Fibroblast of lung (primary cell): ENCODE results near the gene MYOM1. TPM values are rescaled to one million over a fixed set of nuclear protein-coding genes. Genes with fewer than 3 reads are reported as not detected.

Experiments used
- DNase-seq, 2 donors: peaks; one replicate each; pipeline versions ENCODE4 v3.0.0 to v3.0.0-alpha.2; 2010; ENCODE audit warnings: low read depth in 2 of 2
- H2AFZ ChIP-seq: 2 replicates; pipeline ENCODE4 v1.5.1; 2012; ENCODE audit warnings: low read length, control low read depth, inconsistent platforms
- H3K27ac ChIP-seq: 2 replicates; pipeline ENCODE4 v1.5.1; 2011; ENCODE audit warnings: low read length, control low read depth; ENCODE audit not compliant: insufficient read depth
- H3K27me3 ChIP-seq: 2 replicates; pipeline ENCODE4 v1.5.1; 2011; ENCODE audit warnings: mild to moderate bottlenecking, low read length; ENCODE audit not compliant: control insufficient read depth, insufficient read depth
- H3K36me3 ChIP-seq: 2 replicates; pipeline ENCODE4 v1.5.1; 2011; ENCODE audit warnings: low read length; ENCODE audit not compliant: control insufficient read depth, insufficient read depth
- H3K4me1 ChIP-seq: 2 replicates; pipeline ENCODE4 v1.5.1; 2011; ENCODE audit warnings: low read length; ENCODE audit not compliant: control insufficient read depth, insufficient read depth; ENCODE audit errors: extremely low read depth
- H3K4me2 ChIP-seq: 2 replicates; pipeline ENCODE4 v1.5.1; 2011; ENCODE audit warnings: low read length, control low read depth; ENCODE audit not compliant: insufficient read depth; ENCODE audit errors: extremely low read depth
- H3K4me3 ChIP-seq, 4 experiments: fragments of 200-600 bp in 1 of 4; sonication (generic) in 1 of 4; replicated peaks in 1 of 4; 2 replicates each; pipeline ENCODE4 v1.5.1; 2011 to 2016; ENCODE audit warnings: low read length in 4 of 4, low read depth in 3 of 4, mild to moderate bottlenecking in 3 of 4, control low read depth in 2 of 4, inconsistent platforms in 1 of 4, mixed read lengths in 1 of 4; ENCODE audit not compliant: insufficient read depth in 1 of 4; ENCODE audit errors: control extremely low read depth in 1 of 4
- H3K79me2 ChIP-seq: 2 replicates; pipeline ENCODE4 v1.5.1; 2012; ENCODE audit warnings: mild to moderate bottlenecking, low read length, inconsistent platforms; ENCODE audit not compliant: control insufficient read depth, insufficient read depth
- H3K9ac ChIP-seq: 2 replicates; pipeline ENCODE4 v1.5.1; 2011; ENCODE audit warnings: mild to moderate bottlenecking, low read length, control low read depth; ENCODE audit not compliant: insufficient read depth
- H3K9me3 ChIP-seq: 2 replicates; pipeline ENCODE4 v1.5.1; 2012; ENCODE audit warnings: low read depth, low read length; ENCODE audit not compliant: control insufficient read depth, insufficient read depth
- H4K20me1 ChIP-seq: 2 replicates; pipeline ENCODE4 v1.5.1; 2011; ENCODE audit warnings: low read length; ENCODE audit not compliant: control insufficient read depth, insufficient read depth; ENCODE audit errors: extremely low read depth
- CTCF ChIP-seq, 2 donors: IDR thresholded peaks in 1 of 2; conservative IDR thresholded peaks in 1 of 2; 1 replicate in 1 of 2; 2 replicates in 1 of 2; pipeline ENCODE4 v1.5.1; 2011 to 2012; ENCODE audit warnings: low read length in 2 of 2, control low read depth in 1 of 2, inconsistent platforms in 1 of 2, low read depth in 1 of 2, mild to moderate bottlenecking in 1 of 2
- EZH2 ChIP-seq: IDR thresholded peaks from 2 replicates; pipeline ENCODE4 v1.5.1; 2012; ENCODE audit warnings: low read length, control low read depth, mild to moderate bottlenecking; ENCODE audit errors: missing control alignments
- polyA plus RNA-seq, 2 donors: library from polyadenylated mRNA; depleted of rRNA in 1 of 2; stranded (reverse) in 1 of 2; unstranded in 1 of 2; fragments of >200 nt; gene quantifications; 2 replicates each; pipeline ENCODE4 v1.2.1, GENCODE V29; 2011 to 2012; ENCODE audit warnings: missing spikeins in 1 of 2
- total RNA-seq: library from RNA; depleted of rRNA; stranded (reverse); fragments of >200 nt; gene quantifications from 2 replicates; pipeline ENCODE4 v1.2.1, GENCODE V29; 2014

The MYOM1 gene
- total and polyA plus RNA-seq, 2 donors (not counting 1 experiment from before 2014, with no cell fraction given): 0.07 to 0.83 TPM

- DNase-seq: no peak
- H3K4me3 ChIP-seq: no peak overlapping the region
- H3K9ac ChIP-seq: no peak overlapping the region
- peaks cover 61% of the 10 kb centered on the region for H3K79me2 ChIP-seq
- no peak for TF ChIP-seq CTCF (conservative IDR thresholded peaks at IDR 0.05 in 1 of 2, IDR thresholded peaks at IDR 0.05 in 1 of 2; ENCODE audit: low read depth in 1 of 2, low read length in 2 of 2)
- no peak for TF ChIP-seq EZH2
- peaks cover 2% of the 10 kb centered on the region for H4K20me1 ChIP-seq
- H3K36me3 ChIP-seq: peaks cover 22% of the 10 kb centered on the region
- H3K9me3 ChIP-seq: no peaks in the 10 kb centered on the region
- no peak overlapping the region for H3K27ac ChIP-seq
- H3K4me1 ChIP-seq: peaks cover 22% of the 10 kb centered on the region
- H3K27me3 ChIP-seq: no peaks in the 10 kb centered on the region
- H2AFZ ChIP-seq: no peak overlapping the region
- no peak overlapping the region for H3K4me2 ChIP-seq
Observed at GRCh38 chr18:3255611-3256165, 35.9 kb upstream of the MYOM1 start.

- Histone ChIP-seq H3K36me3 (peaks cover 21% of the 10 kb centered on the region), H3K79me2 (peaks cover 67% of the 10 kb centered on the region)
- no peak for TF ChIP-seq CTCF (conservative IDR thresholded peaks at IDR 0.05 in 1 of 2, IDR thresholded peaks at IDR 0.05 in 1 of 2; ENCODE audit: low read depth in 1 of 2, low read length in 2 of 2)
- no peak for TF ChIP-seq EZH2
Observed at GRCh38 chr18:3254725-3255124, 35.0 kb upstream of the MYOM1 start.

GRCh38 chr18:3252843-3253242, 33.1 kb upstream of the MYOM1 start:
- Histone ChIP-seq H3K9me3 (no peaks in the 10 kb centered on the region), H4K20me1 (peaks cover 2% of the 10 kb centered on the region), H3K27ac (no peak overlapping the region), H3K4me2 (no peak overlapping the region), H3K4me3 (no peak overlapping the region), H3K4me1 (peaks cover 18% of the 10 kb centered on the region), H2AFZ (no peak overlapping the region), H3K36me3 (peaks cover 17% of the 10 kb centered on the region), H3K79me2 (peaks cover 82% of the 10 kb centered on the region), H3K27me3 (no peaks in the 10 kb centered on the region), H3K9ac (no peak overlapping the region)
- TF ChIP-seq EZH2: no peak
- no peak for TF ChIP-seq CTCF (conservative IDR thresholded peaks at IDR 0.05 in 1 of 2, IDR thresholded peaks at IDR 0.05 in 1 of 2; ENCODE audit: low read depth in 1 of 2, low read length in 2 of 2)
- no peak for DNase-seq

More at GRCh38 chr18:3254725-3255124, 35.0 kb upstream of the MYOM1 start:
- peaks cover 2% of the 10 kb centered on the region for H4K20me1 ChIP-seq
- no peak overlapping the region for H2AFZ ChIP-seq
- H3K4me1 ChIP-seq: peaks cover 18% of the 10 kb centered on the region
- no peak overlapping the region for H3K4me3 ChIP-seq
- no peak overlapping the region for H3K27ac ChIP-seq
- H3K27me3 ChIP-seq: no peaks in the 10 kb centered on the region
- no peak for DNase-seq
- H3K4me2 ChIP-seq: no peak overlapping the region
- H3K9me3 ChIP-seq: no peaks in the 10 kb centered on the region
- no peak overlapping the region for H3K9ac ChIP-seq
